Measurements from ENCODE around the gene GAST. TPM values are rescaled to one million over a fixed set of nuclear protein-coding genes. Genes with fewer than 3 reads are reported as not detected.
A peak's percentile ranks its signal among the peaks of the same experiment; 100 is the strongest.

The GAST gene
- total and polyA plus RNA-seq, 5 experiments from 2014 or later, result not detected

DNA sequence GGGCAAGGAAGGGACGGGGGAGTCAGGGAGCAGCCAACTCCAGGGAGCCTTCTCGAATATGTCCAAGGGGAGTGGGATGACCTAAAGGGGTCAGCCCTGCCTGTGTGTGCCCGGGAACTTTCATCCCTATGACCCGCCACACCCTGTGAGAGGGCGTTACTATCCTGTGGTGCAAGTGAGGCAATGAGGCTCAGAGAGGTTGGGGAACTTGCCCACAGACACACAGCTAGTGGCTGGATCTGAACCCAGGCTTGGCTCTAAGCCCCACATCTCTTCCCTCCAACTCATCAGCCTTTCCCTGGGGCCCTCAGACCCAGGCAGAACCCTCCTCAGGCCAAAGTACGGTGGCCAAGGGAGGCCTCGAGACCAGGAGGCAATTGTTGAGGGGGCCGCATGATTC, 51.2 kb downstream of the GAST start:
- H3K4me1 Mint-ChIP-seq, result peaks cover 0 to 7% (median under 1%) of the 10 kb centered on the region in 4 donors
- POLR2A ChIA-PET, result no interaction called here
- no peak for DNase-seq
- H3K27ac Mint-ChIP-seq, result peak overlapping the region in 1 of 10 donors; percentile 65
- H3K4me3 Mint-ChIP-seq, result no peak overlapping the region
- H3K36me3 Mint-ChIP-seq, result peaks cover 0 to 3% (median 0%) of the 10 kb centered on the region in 3 donors
- no peak for ATAC-seq
- no peaks in the 10 kb centered on the region for H3K9me3 Mint-ChIP-seq
- H3K27me3 Mint-ChIP-seq, result no peaks in the 10 kb centered on the region

Other genes with a start within 250 kb of the GAST start
- not detected for gene KRT32, start 244.9 kb upstream of the GAST start, total RNA-seq
- not detected for gene KRT32, start 244.9 kb upstream of the GAST start, polyA plus RNA-seq
- not detected for gene KRT35, start 231.2 kb upstream of the GAST start, total RNA-seq
- gene KRT35, start 231.2 kb upstream of the GAST start, polyA plus RNA-seq, result not detected
- not detected for gene KRT36, start 222.4 kb upstream of the GAST start, total RNA-seq
- gene KRT36, start 222.4 kb upstream of the GAST start, polyA plus RNA-seq, result not detected
- not detected for gene KRT13, start 206.7 kb upstream of the GAST start, total RNA-seq
- not detected for gene KRT13, start 206.7 kb upstream of the GAST start, polyA plus RNA-seq
- gene KRT15, start 193.4 kb upstream of the GAST start, total RNA-seq, result not detected
- gene KRT15, start 193.4 kb upstream of the GAST start, polyA plus RNA-seq, result not detected
- not detected for gene KRT19, start 184.0 kb upstream of the GAST start, total RNA-seq
- not detected for gene KRT19, start 184.0 kb upstream of the GAST start, polyA plus RNA-seq
- gene KRT9, start 140.3 kb upstream of the GAST start, total RNA-seq, result not detected
- gene KRT9, start 140.3 kb upstream of the GAST start, polyA plus RNA-seq, result not detected
- not detected for gene KRT14, start 125.4 kb upstream of the GAST start, total RNA-seq
- not detected for gene KRT14, start 125.4 kb upstream of the GAST start, polyA plus RNA-seq
- not detected for gene KRT16, start 99.6 kb upstream of the GAST start, total RNA-seq
- gene KRT16, start 99.6 kb upstream of the GAST start, polyA plus RNA-seq, result not detected
- gene KRT17, start 87.8 kb upstream of the GAST start, total RNA-seq, result not detected
- gene KRT17, start 87.8 kb upstream of the GAST start, polyA plus RNA-seq, result not detected
- gene EIF1, start 23.4 kb upstream of the GAST start, total RNA-seq, result 1,000 to 10,000 TPM; 1,007 to 1,051 TPM
- gene EIF1, start 23.4 kb upstream of the GAST start, polyA plus RNA-seq, result 1,000 to 10,000 TPM; 1,100 to 1,335 (median 1,160) TPM
- gene HAP1, start 22.3 kb downstream of the GAST start, total RNA-seq, result under 1 TPM in 1 of 2 experiments, not detected in 1; 0.11 TPM
- not detected for gene HAP1, start 22.3 kb downstream of the GAST start, polyA plus RNA-seq
- gene JUP, start 74.4 kb downstream of the GAST start, total RNA-seq, result 1 to 10 TPM; 4.0 to 4.7 TPM
- gene JUP, start 74.4 kb downstream of the GAST start, polyA plus RNA-seq, result under 1 TPM; 0.14 to 0.55 (median 0.30) TPM
- gene P3H4, start 99.6 kb downstream of the GAST start, total RNA-seq, result 1 to 10 TPM; 4.4 to 6.0 TPM
- 1 to 10 TPM; 4.0 to 6.2 (median 5.8) TPM for gene P3H4, start 99.6 kb downstream of the GAST start, polyA plus RNA-seq
- gene FKBP10, start 100.7 kb downstream of the GAST start, total RNA-seq, result not detected
- gene FKBP10, start 100.7 kb downstream of the GAST start, polyA plus RNA-seq, result not detected
- gene NT5C3B, start 123.9 kb downstream of the GAST start, total RNA-seq, result 10 to 100 TPM; 51.3 to 54.0 TPM
- gene NT5C3B, start 123.9 kb downstream of the GAST start, polyA plus RNA-seq, result 10 to 100 TPM; 38.4 to 64.7 (median 41.5) TPM
- gene KLHL10, start 125.5 kb downstream of the GAST start, total RNA-seq, result not detected
- gene KLHL10, start 125.5 kb downstream of the GAST start, polyA plus RNA-seq, result under 1 TPM in 1 of 3 donors, not detected in 2; 0.09 TPM
- gene KLHL11, start 153.1 kb downstream of the GAST start, total RNA-seq, result 10 to 100 TPM; 21.6 to 22.6 TPM
- gene KLHL11, start 153.1 kb downstream of the GAST start, polyA plus RNA-seq, result 1 to 10 TPM; 5.0 to 6.3 (median 5.4) TPM
- 10 to 100 TPM; 69.9 to 79.3 TPM for gene ACLY, start 206.6 kb downstream of the GAST start, total RNA-seq
- 10 to 100 TPM; 42.7 to 61.3 (median 50.1) TPM for gene ACLY, start 206.6 kb downstream of the GAST start, polyA plus RNA-seq
- gene ODAD4, start 218.3 kb downstream of the GAST start, total RNA-seq, result not detected
- under 1 TPM in 2 of 3 donors, not detected in 1; 0.08 to 0.09 TPM for gene ODAD4, start 218.3 kb downstream of the GAST start, polyA plus RNA-seq

Measured in naive thymus-derived CD8-positive, alpha-beta T cell (primary cell).